ENCODE data around the gene CACYBP. TPM values are rescaled to one million over a fixed set of nuclear protein-coding genes. Genes with fewer than 3 reads are reported as not detected.

Gene CACYBP
- total RNA-seq, 1 experiment from 2014 or later, result 137 TPM

GRCh38 chr1:174998569-174999215, 1.1 kb upstream of the CACYBP start:
- ChIA-PET POLR2A (no interaction called here), CTCF (interaction anchor here (0.7 kb wide), 1 partner anchor 1027 kb away, joined by 3 read pairs; no protein-coding TSS in a partner anchor)
- ATAC-seq, result peak; percentile 1
- peak overlapping the region; percentile 82 to 99 for H3K4me3 ChIP-seq (ENCODE audit: low read depth in 2 of 2, low read length in 2 of 2)
- TSS peak; percentile 79 for BruUV-seq (replicated peaks)
- DNase-seq (ENCODE audit: low read depth, low spot score), result peak; percentile 48
- H3K36me3 ChIP-seq (ENCODE audit: control insufficient read depth, insufficient read depth, low read length), result peaks cover 4% of the 10 kb centered on the region; the same call in 1 of the 2 replicates
- peaks cover 23% of the 10 kb centered on the region for H3K4me1 ChIP-seq (ENCODE audit: control insufficient read depth, insufficient read depth, low read length)
- TF ChIP-seq POLR2AphosphoS5 (IDR thresholded peaks at IDR 0.05; ENCODE audit: low read depth, low read length), result no peak
- peak; percentile 77 for TF ChIP-seq CTCF (IDR thresholded peaks at IDR 0.05)
- intact Hi-C loops (cut with micrococcal nuclease; ENCODE audit: unreplicated experiment) (loop anchor here (1.0 kb wide), 1 partner anchor 228 kb away; no protein-coding TSS in a partner anchor), in situ Hi-C loops (cut with HindIII; ENCODE audit: low pct_unique_long_range_greater_than_20kb, low sequenced_read_pairs) (no loop called here)
- H3K27ac ChIP-seq (ENCODE audit: low read length), result peak overlapping the region; percentile 100
- no peaks in the 10 kb centered on the region for H3K27me3 ChIP-seq (ENCODE audit: control insufficient read depth, insufficient read depth, low read length)
- no peaks in the 10 kb centered on the region for H3K9me3 ChIP-seq (ENCODE audit: control insufficient read depth, insufficient read depth, low read depth, low read length)

- Histone ChIP-seq H3K27ac (ENCODE audit: low read length) (peak overlapping the region; percentile 100), H3K36me3 (ENCODE audit: control insufficient read depth, insufficient read depth, low read length) (peaks cover 4% of the 10 kb centered on the region; the same call in 1 of the 2 replicates), H3K4me1 (ENCODE audit: control insufficient read depth, insufficient read depth, low read length) (peaks cover 23% of the 10 kb centered on the region), H3K4me3 (ENCODE audit: low read depth in 2 of 2, low read length in 2 of 2) (peak overlapping the region; percentile 93 to 99), H3K27me3 (ENCODE audit: control insufficient read depth, insufficient read depth, low read length) (no peaks in the 10 kb centered on the region), H3K9me3 (ENCODE audit: control insufficient read depth, insufficient read depth, low read depth, low read length) (no peaks in the 10 kb centered on the region)
- ChIA-PET POLR2A (interaction anchor here (0.6 kb wide), 1 partner anchor 1245 kb away, joined by 10 read pairs; no protein-coding TSS in a partner anchor), CTCF (interaction anchor here (0.7 kb wide), 1 partner anchor 1026 kb away, joined by 3 read pairs; no protein-coding TSS in a partner anchor)
- BruUV-seq (replicated peaks), result no TSS peak
- in situ Hi-C loops (cut with HindIII; ENCODE audit: low pct_unique_long_range_greater_than_20kb, low sequenced_read_pairs) (no loop called here), intact Hi-C loops (cut with micrococcal nuclease; ENCODE audit: unreplicated experiment) (no loop called here)
- ATAC-seq (peak; percentile 94), DNase-seq (ENCODE audit: low read depth, low spot score) (peak; percentile 99)
- TF ChIP-seq CTCF (IDR thresholded peaks at IDR 0.05) (no peak), POLR2AphosphoS5 (IDR thresholded peaks at IDR 0.05; ENCODE audit: low read depth, low read length) (peak; percentile 97), SIN3A (IDR thresholded peaks at IDR 0.05; ENCODE audit: borderline replicate concordance, insufficient read depth, low read depth, low read length) (no peak; the same call in 1 of the 2 replicates), TCF7L2 (IDR thresholded peaks at IDR 0.05; ENCODE audit: low read depth, low read length) (peak; percentile 82), REST (IDR thresholded peaks at IDR 0.05; ENCODE audit: insufficient read depth in 1 of 2, low read depth in 2 of 2, low read length in 1 of 2) (0 out of 4 replicates have a peak, but pooled peaks have one; percentile 15 to 19)
Measured at GRCh38 chr1:174999216-174999935, 371 bp upstream of the CACYBP start.

Measured in Panc1 (cell line).